H9 (cell line): ENCODE results near the gene UQCRC1. TPM values are rescaled to one million over a fixed set of nuclear protein-coding genes. Genes with fewer than 3 reads are reported as not detected.

Experiments used
- DNase-seq: peaks from one replicate; pipeline ENCODE4 v3.0.0-alpha.2; 2017
- H2AFZ ChIP-seq: one replicate; pipeline ENCODE4 v1.6.1; 2013; ENCODE audit warnings: mild to moderate bottlenecking, low read length, control low read depth, moderate library complexity
- H2AK5ac ChIP-seq: 2 replicates; pipeline ENCODE4 v1.6.1; 2013; ENCODE audit warnings: low read length, control low read depth, mixed read lengths; ENCODE audit not compliant: insufficient read length
- H2BK120ac ChIP-seq: one replicate; pipeline ENCODE4 v1.6.1; 2013; ENCODE audit warnings: low read depth, mild to moderate bottlenecking, low read length, control low read depth, inconsistent platforms; ENCODE audit not compliant: poor library complexity, severe bottlenecking
- H2BK12ac ChIP-seq: 2 replicates; pipeline ENCODE4 v1.6.1; 2013; ENCODE audit warnings: low read length, control low read depth, mixed read lengths, low read depth; ENCODE audit not compliant: insufficient read length
- H2BK15ac ChIP-seq: 2 replicates; pipeline ENCODE4 v1.6.1; 2013; ENCODE audit warnings: low read depth, low read length, control low read depth
- H2BK20ac ChIP-seq: one replicate; pipeline ENCODE4 v1.6.1; 2013; ENCODE audit warnings: low read depth, mild to moderate bottlenecking, low read length, control low read depth, inconsistent platforms; ENCODE audit not compliant: poor library complexity, severe bottlenecking
- H2BK5ac ChIP-seq: 2 replicates; pipeline ENCODE4 v1.6.1; 2013; ENCODE audit warnings: low read length, control low read depth, mixed read lengths; ENCODE audit not compliant: insufficient read length
- H3K14ac ChIP-seq: 2 replicates; pipeline ENCODE4 v1.6.1; 2013; ENCODE audit warnings: low read length, control low read depth; ENCODE audit not compliant: insufficient read depth
- H3K18ac ChIP-seq: 2 replicates; pipeline ENCODE4 v1.6.1; 2013; ENCODE audit warnings: low read depth, mild to moderate bottlenecking, mixed read lengths, low read length, control low read depth; ENCODE audit not compliant: insufficient read length
- H3K23ac ChIP-seq: 2 replicates; pipeline ENCODE4 v1.6.1; 2013; ENCODE audit warnings: low read length, control low read depth, mixed read lengths, low read depth; ENCODE audit not compliant: insufficient read length
- H3K23me2 ChIP-seq: 2 replicates; pipeline ENCODE4 v1.6.1; 2013; ENCODE audit warnings: low read depth, mild to moderate bottlenecking, mixed read lengths, low read length, control low read depth; ENCODE audit not compliant: insufficient read length, poor library complexity, severe bottlenecking
- H3K27ac ChIP-seq: 2 replicates; pipeline ENCODE4 v1.5.1; 2013; ENCODE audit warnings: low read length, control low read depth, mixed read lengths, low read depth; ENCODE audit not compliant: insufficient read length
- H3K27me3 ChIP-seq: 2 replicates; pipeline ENCODE4 v1.6.1; 2013; ENCODE audit warnings: low read length, control low read depth, inconsistent platforms; ENCODE audit not compliant: insufficient read depth
- H3K4ac ChIP-seq: 2 replicates; pipeline ENCODE4 v1.6.1; 2013; ENCODE audit warnings: low read depth, mild to moderate bottlenecking, control low read depth, inconsistent platforms, low read length, moderate library complexity
- H3K4me1 ChIP-seq: 2 replicates; pipeline ENCODE4 v1.6.1; 2013; ENCODE audit warnings: low read length, control low read depth, inconsistent platforms; ENCODE audit not compliant: insufficient read depth
- H3K4me2 ChIP-seq: 2 replicates; pipeline ENCODE4 v1.6.1; 2013; ENCODE audit warnings: low read length, control low read depth, mixed read lengths; ENCODE audit not compliant: insufficient read length, insufficient read depth
- H3K56ac ChIP-seq: 2 replicates; pipeline ENCODE4 v1.6.1; 2013; ENCODE audit warnings: low read depth, mild to moderate bottlenecking, mixed read lengths, low read length, control low read depth; ENCODE audit not compliant: insufficient read length
- H3K79me1 ChIP-seq: 2 replicates; pipeline ENCODE4 v1.6.1; 2013; ENCODE audit warnings: low read depth, mild to moderate bottlenecking, moderate library complexity, low read length, control low read depth, inconsistent platforms; ENCODE audit not compliant: insufficient read depth, poor library complexity, severe bottlenecking
- H3K79me2 ChIP-seq: 2 replicates; pipeline ENCODE4 v1.6.1; 2013; ENCODE audit warnings: low read length, control low read depth, inconsistent platforms; ENCODE audit not compliant: insufficient read depth
- H3K9ac ChIP-seq: 2 replicates; pipeline ENCODE4 v1.6.1; 2013; ENCODE audit warnings: low read length, control low read depth, mixed read lengths; ENCODE audit not compliant: insufficient read length; ENCODE audit errors: extremely low read depth
- H3K9me3 ChIP-seq: one replicate; pipeline ENCODE4 v1.6.1; 2013; ENCODE audit warnings: low read depth, low read length, inconsistent platforms; ENCODE audit not compliant: control insufficient read depth
- H3T11ph ChIP-seq: one replicate; pipeline ENCODE4 v1.6.1; 2013; ENCODE audit warnings: mild to moderate bottlenecking, low read length, control low read depth, inconsistent platforms
- H4K20me1 ChIP-seq: one replicate; pipeline ENCODE4 v1.6.1; 2013; ENCODE audit not compliant: control insufficient read depth, insufficient read length, insufficient read depth
- H4K5ac ChIP-seq: 2 replicates; pipeline ENCODE4 v1.6.1; 2013; ENCODE audit warnings: low read depth, mild to moderate bottlenecking, mixed read lengths, low read length, control low read depth; ENCODE audit not compliant: insufficient read length
- H4K8ac ChIP-seq: replicated peaks from 2 replicates; pipeline ENCODE4 v1.6.1; 2013; ENCODE audit warnings: low read length, control low read depth, mixed read lengths, low read depth; ENCODE audit not compliant: insufficient read length
- H4K91ac ChIP-seq: 2 replicates; pipeline ENCODE4 v1.6.1; 2013; ENCODE audit warnings: low read depth, mild to moderate bottlenecking, moderate library complexity, mixed read lengths, low read length, control low read depth; ENCODE audit not compliant: insufficient read length
- H3K27ac Mint-ChIP-seq, 3 experiments: 2 replicates in 2 of 3; 3 replicates in 1 of 3; pipeline ENCODE4 v1.8.0; 2020 to 2021; ENCODE audit warnings: mixed read lengths in 3 of 3, mild to moderate bottlenecking in 1 of 3, moderate library complexity in 1 of 3
- H3K27me3 Mint-ChIP-seq: 2 replicates; pipeline ENCODE4 v1.8.0; 2021; ENCODE audit warnings: low read depth, mild to moderate bottlenecking, moderate library complexity, mixed read lengths
- H3K36me3 Mint-ChIP-seq, 3 experiments: 2 replicates in 2 of 3; 3 replicates in 1 of 3; pipeline ENCODE4 v1.8.0; 2020 to 2021; ENCODE audit warnings: low read depth in 3 of 3, mixed read lengths in 3 of 3; ENCODE audit not compliant: insufficient read depth in 1 of 3
- H3K4me1 Mint-ChIP-seq, 2 experiments: 2 replicates each; pipeline ENCODE4 v1.8.0; 2020; ENCODE audit warnings: mixed read lengths in 2 of 2
- H3K4me3 Mint-ChIP-seq, 2 experiments: 2 replicates in 1 of 2; 3 replicates in 1 of 2; pipeline ENCODE4 v1.8.0; 2020 to 2021; ENCODE audit warnings: mild to moderate bottlenecking in 2 of 2, mixed read lengths in 2 of 2, moderate library complexity in 1 of 2
- H3K9me3 Mint-ChIP-seq, 2 experiments: 2 replicates in 1 of 2; 3 replicates in 1 of 2; pipeline ENCODE4 v1.8.0; 2020; ENCODE audit warnings: mild to moderate bottlenecking in 2 of 2, mixed read lengths in 2 of 2, moderate library complexity in 1 of 2
- WGBS: extraction: QIAGEN DNeasy Blood & Tissue Kit; methylation state at CpG from one replicate; pipeline ENCODE4 v1.1.7; 2013; ENCODE audit warnings: missing lambda C conversion rate, low lambda C conversion rate, mixed read lengths; ENCODE audit not compliant: insufficient read length; ENCODE audit errors: extremely low coverage; 5-methylcytosine and 5-hydroxymethylcytosine counted together
- total RNA-seq: library from RNA; stranded (reverse); gene quantifications from 2 replicates; pipeline ENCODE4 v1.2.1, GENCODE V29; 2021
- TF ChIP-seq, protein P1 (sequence below): fragments of 200-600 bp; sonication (generic); conservative IDR thresholded peaks from 3 replicates; pipeline ENCODE4 v1.8.0; 2021; ENCODE audit warnings: antibody characterized with exemption, mild to moderate bottlenecking

UQCRC1 gene
- total RNA-seq, 1 experiment from 2014 or later, result 285 TPM

DNA sequence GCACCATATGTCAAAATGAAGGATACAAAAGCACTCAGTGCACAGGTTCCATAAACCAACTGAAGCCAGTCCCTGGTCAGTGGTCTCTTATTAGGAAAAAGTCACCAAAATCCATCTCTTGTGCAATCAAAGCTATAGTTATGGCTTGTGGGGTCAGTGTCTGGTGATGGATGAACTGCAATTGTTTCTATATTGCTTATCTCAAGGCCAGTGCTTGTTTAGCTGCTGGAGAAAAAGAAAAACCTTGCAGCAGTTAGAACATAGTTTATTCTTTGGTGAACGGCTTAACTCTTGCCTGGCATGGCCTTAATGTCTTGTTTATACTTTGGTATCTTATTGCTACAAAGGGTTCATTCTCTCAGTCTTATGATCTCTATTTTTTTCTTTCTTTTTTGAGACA, 2.9 kb upstream of the UQCRC1 start:
- H2BK5ac ChIP-seq, result no peak overlapping the region
- H3K9ac ChIP-seq, result no peak overlapping the region
- Mint-ChIP-seq H3K4me3 (no peak overlapping the region), H3K36me3 (peaks cover 15 to 34% (median 32%) of the 10 kb centered on the region in 3 experiments), H3K27ac (no peak overlapping the region), H3K27me3 (no peaks in the 10 kb centered on the region), H3K4me1 (peaks cover 12% of the 10 kb centered on the region in 2 experiments), H3K9me3 (peaks cover 8 to 11% of the 10 kb centered on the region in 2 experiments)
- no peak overlapping the region for H2AK5ac ChIP-seq
- H3K23me2 ChIP-seq, result peaks cover 3% of the 10 kb centered on the region
- no peak overlapping the region for H2AFZ ChIP-seq
- no peak overlapping the region for H3K18ac ChIP-seq
- no peak overlapping the region for H3K4ac ChIP-seq
- no peaks in the 10 kb centered on the region for H4K20me1 ChIP-seq
- H3K4me2 ChIP-seq, result no peak overlapping the region
- no peak overlapping the region for H3K23ac ChIP-seq
- H4K91ac ChIP-seq, result no peak overlapping the region
- whole genome bisulfite sequencing, result no CpG with 5 or more reads among the region's 1 CpG
- TF ChIP-seq, protein P1, sequence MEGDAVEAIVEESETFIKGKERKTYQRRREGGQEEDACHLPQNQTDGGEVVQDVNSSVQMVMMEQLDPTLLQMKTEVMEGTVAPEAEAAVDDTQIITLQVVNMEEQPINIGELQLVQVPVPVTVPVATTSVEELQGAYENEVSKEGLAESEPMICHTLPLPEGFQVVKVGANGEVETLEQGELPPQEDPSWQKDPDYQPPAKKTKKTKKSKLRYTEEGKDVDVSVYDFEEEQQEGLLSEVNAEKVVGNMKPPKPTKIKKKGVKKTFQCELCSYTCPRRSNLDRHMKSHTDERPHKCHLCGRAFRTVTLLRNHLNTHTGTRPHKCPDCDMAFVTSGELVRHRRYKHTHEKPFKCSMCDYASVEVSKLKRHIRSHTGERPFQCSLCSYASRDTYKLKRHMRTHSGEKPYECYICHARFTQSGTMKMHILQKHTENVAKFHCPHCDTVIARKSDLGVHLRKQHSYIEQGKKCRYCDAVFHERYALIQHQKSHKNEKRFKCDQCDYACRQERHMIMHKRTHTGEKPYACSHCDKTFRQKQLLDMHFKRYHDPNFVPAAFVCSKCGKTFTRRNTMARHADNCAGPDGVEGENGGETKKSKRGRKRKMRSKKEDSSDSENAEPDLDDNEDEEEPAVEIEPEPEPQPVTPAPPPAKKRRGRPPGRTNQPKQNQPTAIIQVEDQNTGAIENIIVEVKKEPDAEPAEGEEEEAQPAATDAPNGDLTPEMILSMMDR, result no peak
- DNase-seq, result no peak
- H4K5ac ChIP-seq, result no peak overlapping the region
- H4K8ac ChIP-seq, result no peak overlapping the region
- peaks cover 6% of the 10 kb centered on the region; the same call in 1 of the 2 replicates for H3K79me2 ChIP-seq
- H3K9me3 ChIP-seq, result no peaks in the 10 kb centered on the region
- H3K14ac ChIP-seq, result no peak overlapping the region
- H3K79me1 ChIP-seq, result no peaks in the 10 kb centered on the region
- no peaks in the 10 kb centered on the region for H3K4me1 ChIP-seq
- H3K56ac ChIP-seq, result no peak overlapping the region
- no peak overlapping the region for H2BK15ac ChIP-seq
- no peak overlapping the region for H2BK20ac ChIP-seq
- H3T11ph ChIP-seq, result no peak overlapping the region
- H3K27me3 ChIP-seq, result no peaks in the 10 kb centered on the region
- H2BK120ac ChIP-seq, result no peak overlapping the region
- no peak overlapping the region for H2BK12ac ChIP-seq
- no peak overlapping the region for H3K27ac ChIP-seq
